ENCODE data around the gene FGGY.
"Not testable (repeated sequence)": the region's sequence is repeated elsewhere in the genome, so short reads cannot be mapped to it uniquely, and the experiment has no call there.

The FGGY gene

GRCh38 chr1:59568158-59568935, 271.5 kb downstream of the FGGY start:
- no peak overlapping the region for H3K4me3 ChIP-seq (ENCODE audit: low read length)
- H3K36me3 ChIP-seq (ENCODE audit: insufficient read depth, low read depth, low read length): no peaks in the 10 kb centered on the region
- H3K27ac ChIP-seq (ENCODE audit: low read length): no peak overlapping the region
- H3K9ac ChIP-seq (ENCODE audit: low read depth, low read length): no peak overlapping the region
- no peaks in the 10 kb centered on the region for H3K9me3 ChIP-seq (ENCODE audit: insufficient read depth, low read depth, low read length)
- H3K27me3 ChIP-seq (ENCODE audit: insufficient read depth, low read length): no peaks in the 10 kb centered on the region
- H3K4me1 ChIP-seq (ENCODE audit: insufficient read depth, low read length): peaks cover 8% of the 10 kb centered on the region; the same call in 1 of the 2 replicates

GRCh38 chr1:59569198-59569597, 272.3 kb downstream of the FGGY start:
- H3K4me3 ChIP-seq (ENCODE audit: low read length): no peak overlapping the region
- no peak overlapping the region for H3K9ac ChIP-seq (ENCODE audit: low read depth, low read length)
- no peaks in the 10 kb centered on the region for H3K27me3 ChIP-seq (ENCODE audit: insufficient read depth, low read length)
- H3K9me3 ChIP-seq (ENCODE audit: insufficient read depth, low read depth, low read length): peaks cover 2% of the 10 kb centered on the region; the same call in 1 of the 2 replicates
- no peak overlapping the region for H3K27ac ChIP-seq (ENCODE audit: low read length)
- peaks cover 8% of the 10 kb centered on the region; the same call in 1 of the 2 replicates for H3K4me1 ChIP-seq (ENCODE audit: insufficient read depth, low read length)
- no peaks in the 10 kb centered on the region for H3K36me3 ChIP-seq (ENCODE audit: insufficient read depth, low read depth, low read length)

- Histone ChIP-seq H3K9me3 (ENCODE audit: insufficient read depth, low read depth, low read length) (peaks cover 2% of the 10 kb centered on the region), H3K27me3 (ENCODE audit: insufficient read depth, low read length) (no peaks in the 10 kb centered on the region), H3K36me3 (ENCODE audit: insufficient read depth, low read depth, low read length) (no peaks in the 10 kb centered on the region), H3K4me1 (ENCODE audit: insufficient read depth, low read length) (peaks cover 8% of the 10 kb centered on the region; the same call in 1 of the 2 replicates), H3K4me3 (ENCODE audit: low read length) (no peak overlapping the region), H3K9ac (ENCODE audit: low read depth, low read length) (no peak overlapping the region), H3K27ac (ENCODE audit: low read length) (no peak overlapping the region)
These were observed 273.6 kb downstream of the FGGY start for GRCh38 chr1:59570524-59570923.

GRCh38 chr1:59574085-59574484, 277.2 kb downstream of the FGGY start:
- no peak overlapping the region for H3K27ac ChIP-seq (ENCODE audit: low read length)
- no peak overlapping the region for H3K9ac ChIP-seq (ENCODE audit: low read depth, low read length)
- peaks cover 8% of the 10 kb centered on the region; the same call in 1 of the 2 replicates for H3K4me1 ChIP-seq (ENCODE audit: insufficient read depth, low read length)
- H3K9me3 ChIP-seq (ENCODE audit: insufficient read depth, low read depth, low read length): peaks cover 2% of the 10 kb centered on the region
- no peaks in the 10 kb centered on the region for H3K27me3 ChIP-seq (ENCODE audit: insufficient read depth, low read length)
- H3K36me3 ChIP-seq (ENCODE audit: insufficient read depth, low read depth, low read length): no peaks in the 10 kb centered on the region
- H3K4me3 ChIP-seq (ENCODE audit: low read length): no peak overlapping the region

GRCh38 chr1:59577774-59578173, 280.9 kb downstream of the FGGY start:
- H3K4me3 ChIP-seq (ENCODE audit: low read length): no peak overlapping the region
- H3K27ac ChIP-seq (ENCODE audit: low read length): no peak overlapping the region
- no peaks in the 10 kb centered on the region for H3K27me3 ChIP-seq (ENCODE audit: insufficient read depth, low read length)
- H3K36me3 ChIP-seq (ENCODE audit: insufficient read depth, low read depth, low read length): no peaks in the 10 kb centered on the region
- no peak overlapping the region for H3K9ac ChIP-seq (ENCODE audit: low read depth, low read length)
- peaks cover 2% of the 10 kb centered on the region for H3K9me3 ChIP-seq (ENCODE audit: insufficient read depth, low read depth, low read length)
- H3K4me1 ChIP-seq (ENCODE audit: insufficient read depth, low read length): no peaks in the 10 kb centered on the region

GRCh38 chr1:59579222-59579621, 282.3 kb downstream of the FGGY start:
- Histone ChIP-seq H3K27me3 (ENCODE audit: insufficient read depth, low read length) (no peaks in the 10 kb centered on the region), H3K4me1 (ENCODE audit: insufficient read depth, low read length) (no peaks in the 10 kb centered on the region)

GRCh38 chr1:59580257-59580656, 283.4 kb downstream of the FGGY start:
- no peaks in the 10 kb centered on the region for H3K36me3 ChIP-seq (ENCODE audit: insufficient read depth, low read depth, low read length)
- H3K27me3 ChIP-seq (ENCODE audit: insufficient read depth, low read length): no peaks in the 10 kb centered on the region
- H3K27ac ChIP-seq (ENCODE audit: low read length): no peak overlapping the region
- no peak overlapping the region for H3K9ac ChIP-seq (ENCODE audit: low read depth, low read length)
- H3K4me3 ChIP-seq (ENCODE audit: low read length): no peak overlapping the region
- H3K9me3 ChIP-seq (ENCODE audit: insufficient read depth, low read depth, low read length): no peaks in the 10 kb centered on the region; the same call in 1 of the 2 replicates
- H3K4me1 ChIP-seq (ENCODE audit: insufficient read depth, low read length): no peaks in the 10 kb centered on the region

More at GRCh38 chr1:59579222-59579621, 282.3 kb downstream of the FGGY start:
- Histone ChIP-seq H3K36me3 (ENCODE audit: insufficient read depth, low read depth, low read length) (no peaks in the 10 kb centered on the region), H3K9me3 (ENCODE audit: insufficient read depth, low read depth, low read length) (no peaks in the 10 kb centered on the region; the same call in 1 of the 2 replicates), H3K4me3 (ENCODE audit: low read length) (no peak overlapping the region), H3K9ac (ENCODE audit: low read depth, low read length) (no peak overlapping the region), H3K27ac (ENCODE audit: low read length) (no peak overlapping the region)

GRCh38 chr1:59592410-59592809, 295.5 kb downstream of the FGGY start:
- not testable (repeated sequence) for H3K27ac ChIP-seq (ENCODE audit: low read length); H3K36me3 ChIP-seq (ENCODE audit: insufficient read depth, low read depth, low read length); H3K27me3 ChIP-seq (ENCODE audit: insufficient read depth, low read length); H3K9ac ChIP-seq (ENCODE audit: low read depth, low read length); H3K4me1 ChIP-seq (ENCODE audit: insufficient read depth, low read length); H3K9me3 ChIP-seq (ENCODE audit: insufficient read depth, low read depth, low read length); H3K4me3 ChIP-seq (ENCODE audit: low read length)

- Histone ChIP-seq H3K9me3 (ENCODE audit: insufficient read depth, low read depth, low read length) (no peaks in the 10 kb centered on the region), H3K4me3 (ENCODE audit: low read length) (no peak overlapping the region), H3K27ac (ENCODE audit: low read length) (no peak overlapping the region), H3K27me3 (ENCODE audit: insufficient read depth, low read length) (no peaks in the 10 kb centered on the region), H3K9ac (ENCODE audit: low read depth, low read length) (no peak overlapping the region), H3K36me3 (ENCODE audit: insufficient read depth, low read depth, low read length) (no peaks in the 10 kb centered on the region), H3K4me1 (ENCODE audit: insufficient read depth, low read length) (peaks cover 8% of the 10 kb centered on the region)
These were observed 296.0 kb downstream of the FGGY start for GRCh38 chr1:59592924-59593323.

- Histone ChIP-seq H3K27me3 (ENCODE audit: insufficient read depth, low read length) (no peaks in the 10 kb centered on the region), H3K9ac (ENCODE audit: low read depth, low read length) (no peak overlapping the region), H3K4me1 (ENCODE audit: insufficient read depth, low read length) (peaks cover 8% of the 10 kb centered on the region), H3K36me3 (ENCODE audit: insufficient read depth, low read depth, low read length) (no peaks in the 10 kb centered on the region), H3K4me3 (ENCODE audit: low read length) (no peak overlapping the region), H3K9me3 (ENCODE audit: insufficient read depth, low read depth, low read length) (no peaks in the 10 kb centered on the region), H3K27ac (ENCODE audit: low read length) (no peak overlapping the region)
These were observed 297.2 kb downstream of the FGGY start for GRCh38 chr1:59593798-59594790.

- H3K27ac ChIP-seq (ENCODE audit: low read length): no peak overlapping the region
- no peaks in the 10 kb centered on the region for H3K9me3 ChIP-seq (ENCODE audit: insufficient read depth, low read depth, low read length)
- peaks cover 12% of the 10 kb centered on the region for H3K4me1 ChIP-seq (ENCODE audit: insufficient read depth, low read length)
- no peak overlapping the region for H3K9ac ChIP-seq (ENCODE audit: low read depth, low read length)
- H3K36me3 ChIP-seq (ENCODE audit: insufficient read depth, low read depth, low read length): no peaks in the 10 kb centered on the region
- H3K4me3 ChIP-seq (ENCODE audit: low read length): no peak overlapping the region
- no peaks in the 10 kb centered on the region for H3K27me3 ChIP-seq (ENCODE audit: insufficient read depth, low read length)
These were observed 298.9 kb downstream of the FGGY start for GRCh38 chr1:59595774-59596173.

All from iPS-20b (cell line).